ENCODE results near the gene SDC4.

- TF ChIP-seq POLR2A (IDR thresholded peaks at IDR 0.05; ENCODE audit: low read depth, low read length) (no peak), POLR2AphosphoS5 (IDR thresholded peaks at IDR 0.05; ENCODE audit: low read depth, low read length) (no peak)
Observed at GRCh38 chr20:45354423-45355208, 6.4 kb upstream of the SDC4 start.
